ENCODE data around the gene RCSD1.

DNA sequence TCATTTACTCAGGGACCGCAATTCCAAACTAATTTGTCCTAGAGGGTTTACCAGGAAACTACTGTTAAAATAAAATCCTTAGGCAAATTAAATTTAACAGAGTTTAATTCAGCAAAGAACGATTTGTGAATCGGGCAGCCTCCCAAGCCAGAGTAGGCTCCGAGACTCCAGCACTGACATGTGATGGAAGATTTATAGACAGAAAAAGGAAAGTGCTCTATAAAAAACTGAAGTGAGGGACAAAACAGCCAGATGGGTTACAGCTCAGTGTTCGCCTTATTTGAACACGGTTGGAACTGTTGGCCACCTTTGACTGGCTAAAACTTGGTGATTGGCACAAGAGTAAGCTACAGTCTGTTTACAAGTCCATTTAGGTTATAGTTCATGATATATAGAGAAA, 35.2 kb upstream of the RCSD1 start:
- TF ChIP-seq, protein P1, sequence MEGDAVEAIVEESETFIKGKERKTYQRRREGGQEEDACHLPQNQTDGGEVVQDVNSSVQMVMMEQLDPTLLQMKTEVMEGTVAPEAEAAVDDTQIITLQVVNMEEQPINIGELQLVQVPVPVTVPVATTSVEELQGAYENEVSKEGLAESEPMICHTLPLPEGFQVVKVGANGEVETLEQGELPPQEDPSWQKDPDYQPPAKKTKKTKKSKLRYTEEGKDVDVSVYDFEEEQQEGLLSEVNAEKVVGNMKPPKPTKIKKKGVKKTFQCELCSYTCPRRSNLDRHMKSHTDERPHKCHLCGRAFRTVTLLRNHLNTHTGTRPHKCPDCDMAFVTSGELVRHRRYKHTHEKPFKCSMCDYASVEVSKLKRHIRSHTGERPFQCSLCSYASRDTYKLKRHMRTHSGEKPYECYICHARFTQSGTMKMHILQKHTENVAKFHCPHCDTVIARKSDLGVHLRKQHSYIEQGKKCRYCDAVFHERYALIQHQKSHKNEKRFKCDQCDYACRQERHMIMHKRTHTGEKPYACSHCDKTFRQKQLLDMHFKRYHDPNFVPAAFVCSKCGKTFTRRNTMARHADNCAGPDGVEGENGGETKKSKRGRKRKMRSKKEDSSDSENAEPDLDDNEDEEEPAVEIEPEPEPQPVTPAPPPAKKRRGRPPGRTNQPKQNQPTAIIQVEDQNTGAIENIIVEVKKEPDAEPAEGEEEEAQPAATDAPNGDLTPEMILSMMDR (IDR thresholded peaks at IDR 0.05): no peak
- no peak for TF ChIP-seq POLR2A (IDR thresholded peaks at IDR 0.05)

All from stomach (tissue), 4 donors.